ENCODE measurements around the gene COLEC11. TPM values are rescaled to one million over a fixed set of nuclear protein-coding genes. Genes with fewer than 3 reads are reported as not detected.

COLEC11 gene
- total RNA-seq, 2 experiments from 2014 or later = 0.47 TPM; not detected in 1

GRCh38 chr2:3664925-3665324 lies 70.0 kb downstream of the COLEC11 start:
- peaks cover 2% of the 10 kb centered on the region for H3K4me1 ChIP-seq (ENCODE audit: insufficient read depth, low read length)
- H3K27ac Mint-ChIP-seq = no peak overlapping the region
- ATAC-seq (ENCODE audit: poor library complexity) = no peak
- H3K9me3 Mint-ChIP-seq = no peaks in the 10 kb centered on the region
- no peak overlapping the region for H3K27ac ChIP-seq (ENCODE audit: low read depth in 1 of 2, low read length in 2 of 2)
- H3K4me1 Mint-ChIP-seq (ENCODE audit: low read depth) = no peaks in the 10 kb centered on the region
- H3K9me3 ChIP-seq (ENCODE audit: control insufficient read depth in 1 of 2, insufficient read depth in 1 of 2, low read length in 2 of 2) = peaks cover 0 to 8% of the 10 kb centered on the region in 2 experiments
- no peaks in the 10 kb centered on the region for H3K27me3 ChIP-seq (ENCODE audit: control insufficient read depth in 1 of 2, insufficient read depth in 2 of 2, low read length in 2 of 2)
- H3K36me3 Mint-ChIP-seq (ENCODE audit: low read depth) = no peaks in the 10 kb centered on the region
- peak in 1 of 14 experiments; percentile 7 for DNase-seq
- peaks cover 10% of the 10 kb centered on the region for H3K27me3 Mint-ChIP-seq
- no peaks in the 10 kb centered on the region for H3K36me3 ChIP-seq (ENCODE audit: insufficient read depth, low read length)
- CTCF ChIA-PET = no interaction called here
- POLR2A ChIA-PET = no interaction called here
- intact Hi-C loops (cut with DNase I, micrococcal nuclease) = no loop called here
- no peak overlapping the region for H3K4me3 ChIP-seq (ENCODE audit: low read length)
- TF ChIP-seq CTCF (IDR thresholded peaks at IDR 0.05) = no peak
- H3K4me3 Mint-ChIP-seq = no peak overlapping the region

GRCh38 chr2:3665886-3666612 lies 71.1 kb downstream of the COLEC11 start:
- ChIA-PET CTCF (interaction anchor here (0.5 kb wide), 1 partner anchor 474 kb away, joined by 3 read pairs; no protein-coding TSS in a partner anchor), POLR2A (no interaction called here)
- peaks cover 10% of the 10 kb centered on the region for H3K27me3 Mint-ChIP-seq
- no peaks in the 10 kb centered on the region for H3K36me3 ChIP-seq (ENCODE audit: insufficient read depth, low read length)
- ATAC-seq (ENCODE audit: poor library complexity) (no peak), DNase-seq (peak in 1 of 14 experiments; percentile 15)
- no peaks in the 10 kb centered on the region for H3K36me3 Mint-ChIP-seq (ENCODE audit: low read depth)
- no peaks in the 10 kb centered on the region for H3K9me3 Mint-ChIP-seq
- intact Hi-C loops (cut with DNase I, micrococcal nuclease) = no loop called here
- H3K27ac ChIP-seq (ENCODE audit: low read depth in 1 of 2, low read length in 2 of 2) = no peak overlapping the region
- peaks cover 2% of the 10 kb centered on the region for H3K4me1 ChIP-seq (ENCODE audit: insufficient read depth, low read length)
- no peaks in the 10 kb centered on the region for H3K4me1 Mint-ChIP-seq (ENCODE audit: low read depth)
- TF ChIP-seq CTCF (IDR thresholded peaks at IDR 0.05) = no peak
- H3K4me3 Mint-ChIP-seq = no peak overlapping the region
- no peaks in the 10 kb centered on the region for H3K27me3 ChIP-seq (ENCODE audit: control insufficient read depth in 1 of 2, insufficient read depth in 2 of 2, low read length in 2 of 2)
- H3K4me3 ChIP-seq (ENCODE audit: low read length) = no peak overlapping the region
- H3K9me3 ChIP-seq (ENCODE audit: control insufficient read depth in 1 of 2, insufficient read depth in 1 of 2, low read length in 2 of 2) = peaks cover 0 to 5% of the 10 kb centered on the region in 2 experiments
- no peak overlapping the region for H3K27ac Mint-ChIP-seq

- no peaks in the 10 kb centered on the region for H3K9me3 Mint-ChIP-seq
- ChIA-PET CTCF (interaction anchor here (0.5 kb wide), 1 partner anchor 474 kb away, joined by 3 read pairs; no protein-coding TSS in a partner anchor), POLR2A (no interaction called here)
- no peaks in the 10 kb centered on the region for H3K4me1 ChIP-seq (ENCODE audit: insufficient read depth, low read length)
- no peak for TF ChIP-seq CTCF (IDR thresholded peaks at IDR 0.05)
- peak in 1 of 14 experiments; percentile 22 for DNase-seq
- H3K36me3 Mint-ChIP-seq (ENCODE audit: low read depth) = no peaks in the 10 kb centered on the region
- no peak overlapping the region for H3K4me3 ChIP-seq (ENCODE audit: low read length)
- no peak overlapping the region for H3K27ac ChIP-seq (ENCODE audit: low read depth in 1 of 2, low read length in 2 of 2)
- H3K27ac Mint-ChIP-seq = no peak overlapping the region
- intact Hi-C loops (cut with DNase I, micrococcal nuclease) = no loop called here
- H3K36me3 ChIP-seq (ENCODE audit: insufficient read depth, low read length) = no peaks in the 10 kb centered on the region
- no peak for ATAC-seq (ENCODE audit: poor library complexity)
- H3K4me1 Mint-ChIP-seq (ENCODE audit: low read depth) = no peaks in the 10 kb centered on the region
- H3K9me3 ChIP-seq (ENCODE audit: control insufficient read depth in 1 of 2, insufficient read depth in 1 of 2, low read length in 2 of 2) = peaks cover 0 to 5% of the 10 kb centered on the region in 2 experiments
- no peak overlapping the region for H3K4me3 Mint-ChIP-seq
- peaks cover 10% of the 10 kb centered on the region for H3K27me3 Mint-ChIP-seq
- no peaks in the 10 kb centered on the region for H3K27me3 ChIP-seq (ENCODE audit: control insufficient read depth in 1 of 2, insufficient read depth in 2 of 2, low read length in 2 of 2)
These were observed 71.7 kb downstream of the COLEC11 start for GRCh38 chr2:3666613-3666975.
